HepG2 (cell line): ENCODE data around the gene OPA3. TPM values are rescaled to one million over a fixed set of nuclear protein-coding genes. Genes with fewer than 3 reads are reported as not detected.

Experiments used
- AHDC1 ChIP-seq: sonication (generic); formaldehyde crosslinking; IDR thresholded peaks from 2 replicates; pipeline ENCODE4 v1.5.1; 2020; ENCODE audit warnings: mild to moderate bottlenecking, missing genetic modification reagents, borderline replicate concordance
- ATF4 ChIP-seq, 2 experiments: fragments of 450-650 bp in 1 of 2; sonication (generic) in 1 of 2; formaldehyde crosslinking; IDR thresholded peaks; 2 replicates each; pipeline versions ENCODE4 v1.5.0 to v1.8.0; 2020 to 2022; ENCODE audit warnings: mild to moderate bottlenecking in 1 of 2, missing genetic modification reagents in 1 of 2
- FOXA1 ChIP-seq, 2 experiments: fragments of 450-650 bp in 1 of 2; sonication (generic) in 1 of 2; formaldehyde crosslinking in 1 of 2; IDR thresholded peaks; 2 replicates each; pipeline versions ENCODE4 v1.4.0 to v1.6.1; 2016 to 2020; ENCODE audit warnings: missing genetic modification reagents in 1 of 2
- GTF3A ChIP-seq: sonication (generic); formaldehyde crosslinking; conservative IDR thresholded peaks from 2 replicates; pipeline ENCODE4 v1.4.0; 2020; ENCODE audit warnings: mild to moderate bottlenecking, missing genetic modification reagents
- JUNB ChIP-seq: sonication (generic); formaldehyde crosslinking; IDR thresholded peaks from 2 replicates; pipeline ENCODE4 v1.8.0; 2022; ENCODE audit warnings: missing genetic modification reagents, mild to moderate bottlenecking, borderline replicate concordance
- MED1 ChIP-seq: sonication (generic); formaldehyde crosslinking; IDR thresholded peaks from 2 replicates; pipeline ENCODE4 v1.4.0; 2020; ENCODE audit warnings: missing genetic modification reagents
- NR2F2 ChIP-seq: IDR thresholded peaks from 2 replicates; pipeline ENCODE4 v1.6.1; 2012; ENCODE audit warnings: low read depth, inconsistent platforms, borderline replicate concordance
- POLR2AphosphoS5 ChIP-seq: IDR thresholded peaks from 2 replicates; pipeline ENCODE4 v1.6.1; 2012; ENCODE audit warnings: low read depth, low read length
- RBM39 ChIP-seq: fragments of 200-400 bp; formaldehyde crosslinking; IDR thresholded peaks from one replicate; pipeline ENCODE4 v1.6.1; 2018; ENCODE audit warnings: antibody characterized with exemption, mild to moderate bottlenecking, low read depth, low read length; ENCODE audit not compliant: poor library complexity, severe bottlenecking
- RCOR2 ChIP-seq: IDR thresholded peaks from 2 replicates; pipeline ENCODE4 v1.6.1; 2016; ENCODE audit warnings: missing biosample characterization, missing genetic modification reagents
- THAP11 ChIP-seq: IDR thresholded peaks from 2 replicates; pipeline ENCODE4 v1.6.1; 2016; ENCODE audit warnings: missing biosample characterization, missing genetic modification reagents
- ZFP91 ChIP-seq: sonication (generic); formaldehyde crosslinking; IDR thresholded peaks from 2 replicates; pipeline ENCODE4 v1.9.0; 2022; ENCODE audit warnings: missing genetic modification reagents, mild to moderate bottlenecking, borderline replicate concordance
- ZNF143 ChIP-seq: sonication (generic); formaldehyde crosslinking; IDR thresholded peaks from 2 replicates; pipeline ENCODE4 v1.4.0; 2020; ENCODE audit warnings: missing genetic modification reagents
- ZNF205 ChIP-seq: IDR thresholded peaks from 2 replicates; pipeline ENCODE4 v1.6.1; 2018; ENCODE audit warnings: missing biosample characterization, missing genetic modification reagents
- ZNF580 ChIP-seq: IDR thresholded peaks from 2 replicates; pipeline ENCODE4 v1.6.1; 2016; ENCODE audit warnings: low read depth, borderline replicate concordance
- ZNF780A ChIP-seq: sonication (generic); formaldehyde crosslinking; IDR thresholded peaks from 2 replicates; pipeline ENCODE4 v1.8.0; 2022; ENCODE audit warnings: mild to moderate bottlenecking, missing genetic modification reagents, moderate library complexity
- ZNF782 ChIP-seq: sonication (generic); formaldehyde crosslinking; IDR thresholded peaks from 2 replicates; pipeline ENCODE4 v1.4.0; 2020; ENCODE audit warnings: missing genetic modification reagents, mild to moderate bottlenecking, borderline replicate concordance
- polyA plus RNA-seq, 8 experiments: library from polyadenylated mRNA; depleted of rRNA in 3 of 8; stranded (reverse) in 7 of 8; unstranded in 1 of 8; fragments of >200 nt; fragmentation: Illumina TruSeq in 4 of 8; extraction: Trizol in 4 of 8; gene quantifications; 2 replicates each; pipeline versions ENCODE4 v1.2.1 to v1.2.3, GENCODE V29; 2011 to 2016; ENCODE audit warnings: low read depth in 4 of 8, missing spikeins in 1 of 8, mixed read lengths in 1 of 8; ENCODE audit not compliant: insufficient read depth in 1 of 8
- total RNA-seq, 5 experiments: library from RNA; depleted of rRNA; stranded (reverse); fragments of >200 nt; fragmentation: Illumina TruSeq; extraction: Trizol; gene quantifications; 2 replicates each; pipeline ENCODE4 v1.2.3, GENCODE V29; 2016; ENCODE audit warnings: low read depth in 1 of 5

Gene OPA3
- total and polyA plus RNA-seq, 2 of the 13 experiments (the other 11 are each of a cell fraction or from before 2014, with no cell fraction given): 8.3 to 17.7 TPM

GRCh38 chr19:45496349-45496953, 88.2 kb downstream of the OPA3 start (continued):
- TF ChIP-seq ZFP91 (CRISPR knock-in tag) (peak; percentile 58; the same call in 1 of the 2 replicates), ATF4 (CRISPR knock-in tag; IDR thresholded peaks at IDR 0.05) (no peak), ZNF205 (CRISPR knock-in tag) (no peak), ZNF782 (CRISPR knock-in tag) (no peak), ZNF143 (CRISPR knock-in tag) (peak; percentile 39; the same call in 1 of the 2 replicates), FOXA1 (IDR thresholded peaks at IDR 0.05) (no peak), FOXA1 (CRISPR knock-in tag; IDR thresholded peaks at IDR 0.05) (no peak), RCOR2 (no peak), JUNB (CRISPR knock-in tag) (no peak), POLR2AphosphoS5 (no peak), ZNF780A (0 out of 2 replicates have a peak, but pooled peaks have one; percentile 52), MED1 (CRISPR knock-in tag) (peak; percentile 60), NR2F2 (no peak), RBM39 (no peak), THAP11 (CRISPR knock-in tag) (peak; percentile 57; the same call in 1 of the 2 replicates), AHDC1 (CRISPR knock-in tag) (no peak), ZNF580 (CRISPR knock-in tag) (peak; percentile 80; the same call in 1 of the 2 replicates), GTF3A (CRISPR knock-in tag) (no peak)
